WTC11 (cell line): ENCODE results near the gene PFKFB3. TPM values are rescaled to one million over a fixed set of nuclear protein-coding genes. Genes with fewer than 3 reads are reported as not detected.

Experiments used
- ATAC-seq: fragments of 200-7000 bp; cut with Tn5 transposase; 2 replicates; pipeline ENCODE4 v1.10.0; 2021; ENCODE audit warnings: mild to moderate bottlenecking, moderate library complexity
- CTCF ChIA-PET: fragments of 300-600 bp; sonication (Branson Sonifier 250); formaldehyde crosslinking; loops from one replicate; lab custom pipeline; 2021; ENCODE audit warnings: antibody characterized with exemption; lab: Charles Lee
- POLR2A ChIA-PET: fragments of 350-600 bp; sonication (Branson Sonifier 250); formaldehyde crosslinking; loops from one replicate; lab custom pipeline; 2021; ENCODE audit warnings: antibody characterized with exemption; lab: Charles Lee
- DNase-seq: peaks from one replicate; pipeline ENCODE4 v3.0.0; 2021; ENCODE audit warnings: low spot score
- H3K27ac Mint-ChIP-seq: 2 replicates; pipeline ENCODE4 v1.8.0; 2021; ENCODE audit warnings: mixed read lengths
- H3K27me3 Mint-ChIP-seq: 2 replicates; pipeline ENCODE4 v1.8.0; 2021; ENCODE audit warnings: low read depth, mild to moderate bottlenecking, moderate library complexity, mixed read lengths
- H3K36me3 Mint-ChIP-seq: 2 replicates; pipeline ENCODE4 v1.8.0; 2021; ENCODE audit warnings: mixed read lengths
- H3K4me1 Mint-ChIP-seq: 2 replicates; pipeline ENCODE4 v1.8.0; 2022; ENCODE audit warnings: mixed read lengths
- H3K4me3 Mint-ChIP-seq: 2 replicates; pipeline ENCODE4 v1.8.0; 2021; ENCODE audit warnings: mild to moderate bottlenecking, moderate library complexity, mixed read lengths
- H3K9me3 Mint-ChIP-seq: 2 replicates; pipeline ENCODE4 v1.8.0; 2021; ENCODE audit warnings: mixed read lengths
- ATF1 ChIP-seq: sonication (generic); formaldehyde crosslinking; IDR thresholded peaks from 2 replicates; pipeline ENCODE4 v1.8.1; 2023; ENCODE audit warnings: mild to moderate bottlenecking, moderate library complexity, missing genetic modification reagents
- E2F5 ChIP-seq: sonication (generic); formaldehyde crosslinking; IDR thresholded peaks from 2 replicates; pipeline ENCODE4 v1.8.1; 2022; ENCODE audit warnings: mild to moderate bottlenecking, moderate library complexity, missing genetic modification reagents
- FOXP1 ChIP-seq: sonication (generic); formaldehyde crosslinking; IDR thresholded peaks from 2 replicates; pipeline ENCODE4 v1.8.0; 2022; ENCODE audit warnings: missing genetic modification reagents, mild to moderate bottlenecking, moderate library complexity, borderline replicate concordance
- GRHL2 ChIP-seq: fragments of 250-450 bp; sonication (Bioruptor Pico); IDR thresholded peaks from 2 replicates; pipeline ENCODE4 v1.8.0; 2022; ENCODE audit warnings: mild to moderate bottlenecking, moderate library complexity; ENCODE audit not compliant: insufficient replicate concordance, severe bottlenecking
- GTF2I ChIP-seq: fragments of 250-450 bp; sonication (Bioruptor Pico); conservative IDR thresholded peaks from 2 replicates; pipeline ENCODE4 v1.4.0; 2021; ENCODE audit warnings: mild to moderate bottlenecking
- HMGA2 ChIP-seq: fragments of 250-450 bp; sonication (Bioruptor Pico); IDR thresholded peaks from 2 replicates; pipeline ENCODE4 v1.4.0; 2021; ENCODE audit warnings: mild to moderate bottlenecking, moderate library complexity
- MXD4 ChIP-seq: fragments of 250-450 bp; sonication (Bioruptor Pico); IDR thresholded peaks from 2 replicates; pipeline ENCODE4 v1.8.0; 2021; ENCODE audit warnings: mild to moderate bottlenecking, moderate library complexity, borderline replicate concordance
- NR1H2 ChIP-seq: sonication (generic); formaldehyde crosslinking; IDR thresholded peaks from 2 replicates; pipeline ENCODE4 v1.9.0; 2021; ENCODE audit warnings: mild to moderate bottlenecking, moderate library complexity, missing genetic modification reagents
- SP1 ChIP-seq: sonication (generic); formaldehyde crosslinking; conservative IDR thresholded peaks from 2 replicates; pipeline ENCODE4 v1.8.1; 2022; ENCODE audit warnings: missing genetic modification reagents
- STAT6 ChIP-seq: sonication (generic); formaldehyde crosslinking; conservative IDR thresholded peaks from 2 replicates; pipeline ENCODE4 v1.8.1; 2023; ENCODE audit warnings: mild to moderate bottlenecking, low read depth, missing genetic modification reagents, moderate library complexity
- ZNF219 ChIP-seq: sonication (generic); formaldehyde crosslinking; IDR thresholded peaks from 2 replicates; pipeline ENCODE4 v1.8.0; 2023; ENCODE audit warnings: missing genetic modification reagents, mild to moderate bottlenecking, borderline replicate concordance
- ZNF423 ChIP-seq: fragments of 250-450 bp; sonication (Bioruptor Pico); IDR thresholded peaks from 2 replicates; pipeline ENCODE4 v2.1.2; 2022; ENCODE audit warnings: mild to moderate bottlenecking, moderate library complexity
- ZNF425 ChIP-seq: fragments of 250-450 bp; sonication (Bioruptor Pico); conservative IDR thresholded peaks from 2 replicates; pipeline ENCODE4 v1.9.0; 2021; ENCODE audit warnings: mild to moderate bottlenecking
- ZNF512 ChIP-seq: sonication (generic); formaldehyde crosslinking; IDR thresholded peaks from 2 replicates; pipeline ENCODE4 v1.8.1; 2022; ENCODE audit warnings: missing genetic modification reagents, borderline replicate concordance
- total RNA-seq: library from RNA; stranded (reverse); gene quantifications from 3 replicates; pipeline ENCODE4 v1.2.3, GENCODE V29; 2021
- TF ChIP-seq, protein P1 (sequence below): fragments of 250-450 bp; sonication (Bioruptor Pico); IDR thresholded peaks from 2 replicates; pipeline ENCODE4 v1.8.0; 2021; ENCODE audit warnings: mild to moderate bottlenecking
- TF ChIP-seq, protein P2 (sequence below): sonication (generic); formaldehyde crosslinking; conservative IDR thresholded peaks from 2 replicates; pipeline ENCODE4 v1.8.1; 2022; ENCODE audit warnings: mild to moderate bottlenecking, missing genetic modification reagents

The PFKFB3 gene
- total RNA-seq, 1 experiment from 2014 or later = 30.6 TPM

DNA sequence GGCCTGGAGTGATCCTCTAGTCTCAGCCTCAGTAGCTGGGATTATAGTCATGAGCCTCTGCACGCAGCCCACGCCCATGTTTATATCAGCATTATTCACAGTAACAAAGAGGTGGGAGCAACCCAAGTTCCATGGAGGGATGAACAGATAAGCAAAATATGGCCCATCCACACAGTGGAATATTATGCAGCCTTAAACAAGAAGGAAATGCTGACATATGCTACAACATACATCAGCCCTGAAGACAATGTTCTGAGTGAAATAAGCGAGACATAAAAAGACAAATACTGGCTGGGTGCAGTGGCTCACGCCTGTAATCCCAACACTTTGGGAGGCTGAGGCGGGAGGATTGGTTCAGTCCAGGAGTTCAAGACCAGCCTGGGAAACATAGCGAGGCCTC is 21.5 kb upstream of the PFKFB3 start:
- ATAC-seq = no peak
- Mint-ChIP-seq H3K9me3 (no peaks in the 10 kb centered on the region), H3K4me1 (0 out of 2 replicates have a peak, but pooled peaks cover 4% of the 10 kb centered on the region), H3K4me3 (no peak overlapping the region), H3K36me3 (no peaks in the 10 kb centered on the region), H3K27me3 (no peaks in the 10 kb centered on the region), H3K27ac (no peak overlapping the region; the same call in 1 of the 2 replicates)
- POLR2A ChIA-PET = no interaction called here
- DNase-seq = no peak
- CTCF ChIA-PET = interaction anchor here (1.3 to 2.9 kb wide), 3 partner anchors 8 to 220 kb away, joined by 7 to 12 read pairs (median 7); partner anchors contain the start of gene PFKFB3
- no peak for TF ChIP-seq SP1 (CRISPR knock-in tag)
- TF ChIP-seq, protein P1, sequence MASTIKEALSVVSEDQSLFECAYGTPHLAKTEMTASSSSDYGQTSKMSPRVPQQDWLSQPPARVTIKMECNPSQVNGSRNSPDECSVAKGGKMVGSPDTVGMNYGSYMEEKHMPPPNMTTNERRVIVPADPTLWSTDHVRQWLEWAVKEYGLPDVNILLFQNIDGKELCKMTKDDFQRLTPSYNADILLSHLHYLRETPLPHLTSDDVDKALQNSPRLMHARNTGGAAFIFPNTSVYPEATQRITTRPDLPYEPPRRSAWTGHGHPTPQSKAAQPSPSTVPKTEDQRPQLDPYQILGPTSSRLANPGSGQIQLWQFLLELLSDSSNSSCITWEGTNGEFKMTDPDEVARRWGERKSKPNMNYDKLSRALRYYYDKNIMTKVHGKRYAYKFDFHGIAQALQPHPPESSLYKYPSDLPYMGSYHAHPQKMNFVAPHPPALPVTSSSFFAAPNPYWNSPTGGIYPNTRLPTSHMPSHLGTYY (CRISPR knock-in tag) = no peak
- no peak for TF ChIP-seq HMGA2 (CRISPR knock-in tag)
- TF ChIP-seq MXD4 (CRISPR knock-in tag) = no peak

DNA sequence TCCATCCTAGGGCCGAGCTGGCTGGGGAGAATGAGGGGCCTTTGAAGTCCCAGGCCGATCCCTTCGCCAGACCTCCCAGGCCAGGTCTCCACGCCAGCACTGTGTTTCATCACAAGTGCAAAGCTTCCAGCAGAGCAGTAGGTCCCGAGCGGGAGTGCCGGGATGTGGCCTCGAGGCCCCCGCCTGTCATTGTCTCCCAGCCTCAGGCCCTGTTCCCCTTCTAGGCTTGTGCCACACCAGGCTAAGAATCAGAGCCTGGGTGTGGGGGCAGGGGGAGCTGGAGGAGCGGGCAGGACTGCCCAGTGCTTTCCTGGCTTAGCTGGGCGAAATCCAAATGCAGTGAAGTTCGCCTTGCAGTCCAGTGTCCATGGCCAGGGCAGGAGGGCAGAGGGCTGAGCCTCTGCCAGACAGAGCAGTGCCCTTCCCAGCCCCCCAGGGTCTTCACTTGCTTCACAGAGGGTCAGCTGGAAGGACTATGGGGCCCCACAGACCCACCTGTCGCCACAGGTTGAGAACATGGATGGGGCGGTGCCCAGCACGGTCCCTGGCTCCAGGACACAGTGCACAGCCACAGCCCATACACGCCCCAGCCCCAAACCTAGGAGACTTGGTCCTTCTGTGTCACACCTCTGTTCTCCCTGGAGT is 20.2 kb upstream of the PFKFB3 start:
- peak; percentile 42 for ATAC-seq
- ChIA-PET POLR2A (interaction anchor here (0.9 to 1.5 kb wide), 2 partner anchors 18 to 20 kb away, joined by 4 to 5 read pairs; no protein-coding TSS in a partner anchor), CTCF (interaction anchor here (1.3 to 2.9 kb wide), 3 partner anchors 9 to 219 kb away, joined by 7 to 12 read pairs (median 7); partner anchors contain the start of gene PFKFB3)

GRCh38 chr10:6185039-6185716 is 17.6 kb upstream of the PFKFB3 start:
- Mint-ChIP-seq H3K9me3 (no peaks in the 10 kb centered on the region), H3K27ac (peak overlapping the region; percentile 65), H3K4me1 (0 out of 2 replicates have a peak, but pooled peaks cover 4% of the 10 kb centered on the region), H3K4me3 (no peak overlapping the region), H3K36me3 (no peaks in the 10 kb centered on the region), H3K27me3 (no peaks in the 10 kb centered on the region)
- TF ChIP-seq GRHL2 (CRISPR knock-in tag) (no peak), HMGA2 (CRISPR knock-in tag) (no peak), E2F5 (CRISPR knock-in tag) (no peak), GTF2I (no peak), STAT6 (no peak), ATF1 (no peak), ZNF423 (no peak)
- TF ChIP-seq, protein P2, sequence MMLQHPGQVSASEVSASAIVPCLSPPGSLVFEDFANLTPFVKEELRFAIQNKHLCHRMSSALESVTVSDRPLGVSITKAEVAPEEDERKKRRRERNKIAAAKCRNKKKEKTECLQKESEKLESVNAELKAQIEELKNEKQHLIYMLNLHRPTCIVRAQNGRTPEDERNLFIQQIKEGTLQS = no peak
- DNase-seq (no peak), ATAC-seq (no peak)
- ChIA-PET POLR2A (no interaction called here), CTCF (interaction anchor here (0.6 kb wide), 1 partner anchor 148 kb away, joined by 4 read pairs; no protein-coding TSS in a partner anchor)

More for the DNA sequence above, 20.2 kb upstream of the PFKFB3 start:
- no peak for DNase-seq
- Mint-ChIP-seq H3K27me3 (no peaks in the 10 kb centered on the region), H3K9me3 (no peaks in the 10 kb centered on the region), H3K4me3 (no peak overlapping the region), H3K27ac (no peak overlapping the region), H3K36me3 (no peaks in the 10 kb centered on the region), H3K4me1 (0 out of 2 replicates have a peak, but pooled peaks cover 4% of the 10 kb centered on the region)
- TF ChIP-seq ZNF425 (CRISPR knock-in tag) (no peak), NR1H2 (no peak), FOXP1 (no peak), ZNF219 (CRISPR knock-in tag) (no peak), ZNF512 (CRISPR knock-in tag) (no peak)
